Measurements from ENCODE around the gene LEP.

LEP gene

DNA sequence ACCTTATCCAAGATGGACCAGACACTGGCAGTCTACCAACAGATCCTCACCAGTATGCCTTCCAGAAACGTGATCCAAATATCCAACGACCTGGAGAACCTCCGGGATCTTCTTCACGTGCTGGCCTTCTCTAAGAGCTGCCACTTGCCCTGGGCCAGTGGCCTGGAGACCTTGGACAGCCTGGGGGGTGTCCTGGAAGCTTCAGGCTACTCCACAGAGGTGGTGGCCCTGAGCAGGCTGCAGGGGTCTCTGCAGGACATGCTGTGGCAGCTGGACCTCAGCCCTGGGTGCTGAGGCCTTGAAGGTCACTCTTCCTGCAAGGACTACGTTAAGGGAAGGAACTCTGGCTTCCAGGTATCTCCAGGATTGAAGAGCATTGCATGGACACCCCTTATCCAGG lies 13.4 kb downstream of the LEP start:
- Histone ChIP-seq H3K27me3 (ENCODE audit: insufficient read depth, low read length, poor library complexity) (no peaks in the 10 kb centered on the region), H2BK120ac (ENCODE audit: low read depth, low read length) (no peak overlapping the region), H3K4ac (ENCODE audit: low read depth, low read length) (no peak overlapping the region), H3K4me3 (ENCODE audit: low read length) (no peak overlapping the region), H3K23ac (ENCODE audit: low read length) (no peak overlapping the region), H2BK15ac (replicated peaks; ENCODE audit: low read depth) (no peak overlapping the region), H3K4me1 (ENCODE audit: control insufficient read depth, low read depth, low read length) (peaks cover 3% of the 10 kb centered on the region), H3K36me3 (ENCODE audit: control insufficient read depth, insufficient read depth, low read length) (no peaks in the 10 kb centered on the region), H3K56ac (ENCODE audit: low read length) (no peak overlapping the region), H3K18ac (ENCODE audit: low read length) (no peak overlapping the region), H3K9ac (ENCODE audit: low read length) (no peak overlapping the region), H3K4me2 (ENCODE audit: low read length) (no peak overlapping the region), H3K27ac (ENCODE audit: low read depth, low read length) (no peak overlapping the region), H2BK5ac (ENCODE audit: low read length) (no peak overlapping the region), H4K5ac (ENCODE audit: low read length) (no peak overlapping the region), H2AK5ac (ENCODE audit: low read length) (no peak overlapping the region), H3K79me2 (ENCODE audit: control insufficient read depth, insufficient read depth, low read length) (no peaks in the 10 kb centered on the region), H4K8ac (ENCODE audit: low read depth, low read length) (no peak overlapping the region), H3K79me1 (ENCODE audit: low read length) (no peaks in the 10 kb centered on the region)
- no peak for DNase-seq
- no CpG with 5 or more reads among the region's 5 CpGs for WGBS (ENCODE audit: extremely low coverage, insufficient coverage, low lambda C conversion rate)

DNA sequence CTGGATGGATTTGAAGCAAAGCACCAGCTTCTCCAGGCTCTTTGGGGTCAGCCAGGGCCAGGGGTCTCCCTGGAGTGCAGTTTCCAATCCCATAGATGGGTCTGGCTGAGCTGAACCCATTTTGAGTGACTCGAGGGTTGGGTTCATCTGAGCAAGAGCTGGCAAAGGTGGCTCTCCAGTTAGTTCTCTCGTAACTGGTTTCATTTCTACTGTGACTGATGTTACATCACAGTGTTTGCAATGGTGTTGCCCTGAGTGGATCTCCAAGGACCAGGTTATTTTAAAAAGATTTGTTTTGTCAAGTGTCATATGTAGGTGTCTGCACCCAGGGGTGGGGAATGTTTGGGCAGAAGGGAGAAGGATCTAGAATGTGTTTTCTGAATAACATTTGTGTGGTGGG lies 14.2 kb downstream of the LEP start:
- no peak overlapping the region for H3K23ac ChIP-seq (ENCODE audit: low read length)
- H4K8ac ChIP-seq (ENCODE audit: low read depth, low read length) = no peak overlapping the region
- no peaks in the 10 kb centered on the region for H3K79me2 ChIP-seq (ENCODE audit: control insufficient read depth, insufficient read depth, low read length)
- no peak overlapping the region for H3K18ac ChIP-seq (ENCODE audit: low read length)
- H3K4me1 ChIP-seq (ENCODE audit: control insufficient read depth, low read depth, low read length) = peaks cover 5% of the 10 kb centered on the region
- H3K27ac ChIP-seq (ENCODE audit: low read depth, low read length) = no peak overlapping the region
- DNase-seq = no peak
- no peaks in the 10 kb centered on the region for H3K27me3 ChIP-seq (ENCODE audit: insufficient read depth, low read length, poor library complexity)
- no peak overlapping the region for H3K56ac ChIP-seq (ENCODE audit: low read length)
- no CpG with 5 or more reads among the region's 2 CpGs for WGBS (ENCODE audit: extremely low coverage, insufficient coverage, low lambda C conversion rate)
- no peak overlapping the region for H2AK5ac ChIP-seq (ENCODE audit: low read length)
- no peak overlapping the region for H3K4me3 ChIP-seq (ENCODE audit: low read length)
- no peak overlapping the region for H4K5ac ChIP-seq (ENCODE audit: low read length)
- H2BK5ac ChIP-seq (ENCODE audit: low read length) = no peak overlapping the region
- H3K9ac ChIP-seq (ENCODE audit: low read length) = no peak overlapping the region
- H2BK15ac ChIP-seq (replicated peaks; ENCODE audit: low read depth) = no peak overlapping the region
- H3K4me2 ChIP-seq (ENCODE audit: low read length) = no peak overlapping the region
- H3K36me3 ChIP-seq (ENCODE audit: control insufficient read depth, insufficient read depth, low read length) = no peaks in the 10 kb centered on the region
- H3K4ac ChIP-seq (ENCODE audit: low read depth, low read length) = no peak overlapping the region
- H3K79me1 ChIP-seq (ENCODE audit: low read length) = no peaks in the 10 kb centered on the region
- H2BK120ac ChIP-seq (ENCODE audit: low read depth, low read length) = no peak overlapping the region

DNA sequence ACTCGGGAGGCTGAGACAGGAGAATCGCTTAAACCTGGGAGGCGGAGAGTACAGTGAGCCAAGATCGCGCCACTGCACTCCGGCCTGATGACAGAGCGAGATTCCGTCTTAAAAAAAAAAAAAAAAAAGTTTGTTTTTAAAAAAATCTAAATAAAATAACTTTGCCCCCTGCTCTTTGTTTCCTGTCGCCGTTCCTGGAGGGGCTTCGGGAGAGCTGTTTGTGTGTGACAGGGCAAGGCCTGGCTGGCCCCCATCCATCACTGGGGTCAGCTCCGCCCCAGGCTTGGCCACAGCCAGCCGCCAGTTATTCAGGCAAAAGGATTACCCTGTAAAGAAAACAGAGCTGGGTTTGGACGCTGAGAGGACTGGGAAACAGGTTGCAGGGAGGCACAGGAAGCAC lies 16.4 kb downstream of the LEP start:
- no peak for DNase-seq
- no peak overlapping the region for H4K8ac ChIP-seq (ENCODE audit: low read depth, low read length)
- no peaks in the 10 kb centered on the region for H3K79me2 ChIP-seq (ENCODE audit: control insufficient read depth, insufficient read depth, low read length)
- H3K23ac ChIP-seq (ENCODE audit: low read length) = no peak overlapping the region
- no peak overlapping the region for H3K9ac ChIP-seq (ENCODE audit: low read length)
- H3K27ac ChIP-seq (ENCODE audit: low read depth, low read length) = no peak overlapping the region
- no peak overlapping the region for H3K4ac ChIP-seq (ENCODE audit: low read depth, low read length)
- no peak overlapping the region for H2BK120ac ChIP-seq (ENCODE audit: low read depth, low read length)
- no peak overlapping the region for H3K56ac ChIP-seq (ENCODE audit: low read length)
- no CpG with 5 or more reads among the region's 14 CpGs for WGBS (ENCODE audit: extremely low coverage, insufficient coverage, low lambda C conversion rate)
- H3K4me1 ChIP-seq (ENCODE audit: control insufficient read depth, low read depth, low read length) = peaks cover 5% of the 10 kb centered on the region
- no peak overlapping the region for H3K4me2 ChIP-seq (ENCODE audit: low read length)
- H3K79me1 ChIP-seq (ENCODE audit: low read length) = no peaks in the 10 kb centered on the region
- no peak overlapping the region for H2BK5ac ChIP-seq (ENCODE audit: low read length)
- H3K27me3 ChIP-seq (ENCODE audit: insufficient read depth, low read length, poor library complexity) = no peaks in the 10 kb centered on the region
- H3K18ac ChIP-seq (ENCODE audit: low read length) = no peak overlapping the region
- H2AK5ac ChIP-seq (ENCODE audit: low read length) = no peak overlapping the region
- H4K5ac ChIP-seq (ENCODE audit: low read length) = no peak overlapping the region
- H2BK15ac ChIP-seq (replicated peaks; ENCODE audit: low read depth) = no peak overlapping the region
- H3K4me3 ChIP-seq (ENCODE audit: low read length) = no peak overlapping the region
- H3K36me3 ChIP-seq (ENCODE audit: control insufficient read depth, insufficient read depth, low read length) = no peaks in the 10 kb centered on the region

DNA sequence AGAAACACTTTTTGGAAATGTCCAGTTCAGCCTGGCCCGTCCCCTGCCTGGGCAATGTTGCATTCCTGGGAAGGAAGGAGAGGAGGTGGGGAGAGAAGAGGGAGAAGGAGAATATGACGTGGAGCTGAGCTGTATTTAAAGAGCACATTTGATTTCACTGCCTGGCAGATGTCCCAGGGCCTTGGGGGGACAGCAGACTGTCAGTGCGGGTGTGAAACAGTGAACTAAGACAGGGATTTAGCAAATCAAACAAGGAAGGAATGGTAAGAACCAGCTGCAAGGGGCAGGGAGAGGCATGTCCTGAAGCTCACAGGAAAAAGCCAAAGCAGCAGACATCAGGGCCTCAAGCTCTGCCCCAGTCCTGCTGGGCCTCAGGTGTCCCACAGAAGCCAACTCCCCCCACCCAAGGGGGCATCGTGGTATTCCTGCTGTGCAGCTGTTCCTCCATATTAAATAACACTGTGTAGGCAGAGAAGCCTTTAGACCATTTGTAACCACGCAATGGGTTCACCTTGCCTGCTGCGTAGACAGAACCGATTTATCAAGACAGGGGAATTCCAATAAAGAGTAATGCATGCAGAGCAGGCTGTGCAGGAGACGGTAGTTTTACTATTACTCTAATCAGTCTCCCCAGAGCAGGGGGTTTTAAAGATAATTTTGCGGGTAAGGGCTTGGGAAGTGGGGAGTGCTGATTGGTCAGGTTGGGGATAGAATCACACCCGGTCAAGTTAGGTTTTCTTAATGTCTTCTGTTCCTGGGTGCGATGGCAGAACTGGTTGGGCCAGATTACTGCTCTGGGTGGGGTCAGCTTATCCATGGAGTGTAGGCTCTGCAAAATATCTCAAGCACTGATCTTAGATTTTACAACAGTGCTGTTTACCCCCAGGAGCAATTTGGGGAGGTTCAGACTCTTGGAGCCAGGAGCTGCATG lies 18.3 kb downstream of the LEP start:
- Histone ChIP-seq H3K23ac (ENCODE audit: low read length) (peak overlapping the region; percentile 15), H4K8ac (ENCODE audit: low read depth, low read length) (no peak overlapping the region), H2AK5ac (ENCODE audit: low read length) (no peak overlapping the region), H3K79me2 (ENCODE audit: control insufficient read depth, insufficient read depth, low read length) (no peaks in the 10 kb centered on the region), H4K5ac (ENCODE audit: low read length) (no peak overlapping the region), H3K79me1 (ENCODE audit: low read length) (no peaks in the 10 kb centered on the region), H3K4me1 (ENCODE audit: control insufficient read depth, low read depth, low read length) (peaks cover 5% of the 10 kb centered on the region), H3K56ac (ENCODE audit: low read length) (no peak overlapping the region), H2BK15ac (replicated peaks; ENCODE audit: low read depth) (no peak overlapping the region), H3K27me3 (ENCODE audit: insufficient read depth, low read length, poor library complexity) (no peaks in the 10 kb centered on the region), H2BK5ac (ENCODE audit: low read length) (no peak overlapping the region), H3K18ac (ENCODE audit: low read length) (no peak overlapping the region), H3K4me3 (ENCODE audit: low read length) (no peak overlapping the region), H3K36me3 (ENCODE audit: control insufficient read depth, insufficient read depth, low read length) (no peaks in the 10 kb centered on the region), H3K4me2 (ENCODE audit: low read length) (no peak overlapping the region), H3K27ac (ENCODE audit: low read depth, low read length) (no peak overlapping the region), H3K9ac (ENCODE audit: low read length) (no peak overlapping the region), H2BK120ac (ENCODE audit: low read depth, low read length) (no peak overlapping the region), H3K4ac (ENCODE audit: low read depth, low read length) (no peak overlapping the region)
- peak; percentile 21 for DNase-seq
- no CpG with 5 or more reads among the region's 11 CpGs for WGBS (ENCODE audit: extremely low coverage, insufficient coverage, low lambda C conversion rate)

DNA sequence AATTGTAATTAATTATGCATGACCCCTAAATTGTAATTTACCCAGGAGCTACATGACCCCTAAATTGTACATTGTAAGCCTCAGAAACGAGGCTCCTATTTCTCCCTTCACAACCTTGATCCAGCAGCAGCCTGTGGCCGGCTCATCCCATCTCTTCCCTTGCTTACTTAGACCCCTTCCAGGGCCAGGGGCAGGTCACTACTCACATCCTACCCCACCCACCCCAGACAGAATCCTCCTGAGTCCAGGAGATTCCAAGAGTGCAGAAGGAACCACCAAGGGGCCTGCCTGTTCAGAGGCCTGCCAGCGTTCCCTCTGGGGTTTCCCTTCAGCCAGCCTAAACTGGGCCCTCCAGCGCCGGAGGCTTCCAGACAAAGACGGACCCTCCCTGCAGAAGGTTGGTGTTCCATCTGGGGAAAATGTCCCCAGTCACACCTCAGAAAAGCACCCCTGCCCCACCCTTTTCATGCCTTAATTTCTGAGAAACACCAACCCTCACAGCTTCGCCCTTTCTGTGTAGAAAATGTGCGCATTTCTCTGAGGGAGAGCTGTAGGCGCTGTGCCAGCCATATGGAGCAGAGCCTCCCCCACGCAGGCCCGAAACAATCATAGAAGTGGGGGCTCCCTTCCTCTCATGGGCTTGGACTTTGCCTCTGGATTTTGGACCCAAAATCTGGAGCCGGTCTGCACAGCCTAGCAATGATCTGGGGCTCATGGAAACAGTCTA lies 19.2 kb downstream of the LEP start:
- H4K5ac ChIP-seq (ENCODE audit: low read length) = no peak overlapping the region
- H3K79me2 ChIP-seq (ENCODE audit: control insufficient read depth, insufficient read depth, low read length) = no peaks in the 10 kb centered on the region
- no peaks in the 10 kb centered on the region for H3K36me3 ChIP-seq (ENCODE audit: control insufficient read depth, insufficient read depth, low read length)
- H3K18ac ChIP-seq (ENCODE audit: low read length) = no peak overlapping the region
- H2AK5ac ChIP-seq (ENCODE audit: low read length) = no peak overlapping the region
- H3K79me1 ChIP-seq (ENCODE audit: low read length) = no peaks in the 10 kb centered on the region
- no peak overlapping the region for H3K23ac ChIP-seq (ENCODE audit: low read length)
- H3K4me1 ChIP-seq (ENCODE audit: control insufficient read depth, low read depth, low read length) = peaks cover 5% of the 10 kb centered on the region
- no peak overlapping the region for H2BK15ac ChIP-seq (replicated peaks; ENCODE audit: low read depth)
- no peak overlapping the region for H3K4me2 ChIP-seq (ENCODE audit: low read length)
- DNase-seq = no peak
- no CpG with 5 or more reads among the region's 12 CpGs for WGBS (ENCODE audit: extremely low coverage, insufficient coverage, low lambda C conversion rate)
- no peak overlapping the region for H3K4me3 ChIP-seq (ENCODE audit: low read length)
- H2BK5ac ChIP-seq (ENCODE audit: low read length) = no peak overlapping the region
- H3K56ac ChIP-seq (ENCODE audit: low read length) = no peak overlapping the region
- H3K27me3 ChIP-seq (ENCODE audit: insufficient read depth, low read length, poor library complexity) = no peaks in the 10 kb centered on the region
- no peak overlapping the region for H3K4ac ChIP-seq (ENCODE audit: low read depth, low read length)
- H3K9ac ChIP-seq (ENCODE audit: low read length) = no peak overlapping the region
- no peak overlapping the region for H4K8ac ChIP-seq (ENCODE audit: low read depth, low read length)
- no peak overlapping the region for H2BK120ac ChIP-seq (ENCODE audit: low read depth, low read length)
- no peak overlapping the region for H3K27ac ChIP-seq (ENCODE audit: low read depth, low read length)
